T47D (cell line): ENCODE data around the gene SCFD2.

ENCODE experiments used
- DNase-seq, 2 experiments: peaks; one replicate each; pipeline versions ENCODE4 v3.0.0 to v3.0.0-alpha.2; 2011 to 2012; ENCODE audit warnings: low read depth in 1 of 2, low spot score in 1 of 2
- JUND ChIP-seq: IDR thresholded peaks from 2 replicates; pipeline ENCODE4 v1.6.1; 2012; ENCODE audit warnings: low read depth
- in situ Hi-C: cut with HindIII; loops from 2 replicates; pipeline ENCODE4 v1.10.0; 2016; ENCODE audit warnings: low sequenced_read_pairs, low pct_unique_long_range_greater_than_20kb

SCFD2 gene

DNA sequence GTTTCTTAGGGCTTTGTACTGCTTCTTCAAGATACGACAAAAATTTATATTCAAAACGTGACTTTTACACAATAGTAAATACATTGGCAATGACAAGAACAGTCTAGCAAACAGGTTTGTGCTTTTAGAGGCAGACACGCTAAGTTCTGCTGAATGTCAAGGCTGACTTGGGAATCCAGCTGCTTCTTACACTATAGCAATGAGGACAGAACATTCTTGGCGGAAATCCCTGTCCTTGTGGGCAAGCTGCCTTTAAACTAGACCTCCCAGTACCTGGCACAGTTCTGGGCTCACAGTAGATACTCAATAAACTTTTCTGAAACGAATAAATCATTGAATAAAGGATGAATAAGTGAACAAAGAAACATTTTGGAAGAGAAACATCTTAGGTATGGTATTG is 355.5 kb downstream of the SCFD2 start:
- TF ChIP-seq JUND, result no peak
- in situ Hi-C loops, result no loop called here
- peak in 1 of 2 experiments; percentile 4 for DNase-seq

DNA sequence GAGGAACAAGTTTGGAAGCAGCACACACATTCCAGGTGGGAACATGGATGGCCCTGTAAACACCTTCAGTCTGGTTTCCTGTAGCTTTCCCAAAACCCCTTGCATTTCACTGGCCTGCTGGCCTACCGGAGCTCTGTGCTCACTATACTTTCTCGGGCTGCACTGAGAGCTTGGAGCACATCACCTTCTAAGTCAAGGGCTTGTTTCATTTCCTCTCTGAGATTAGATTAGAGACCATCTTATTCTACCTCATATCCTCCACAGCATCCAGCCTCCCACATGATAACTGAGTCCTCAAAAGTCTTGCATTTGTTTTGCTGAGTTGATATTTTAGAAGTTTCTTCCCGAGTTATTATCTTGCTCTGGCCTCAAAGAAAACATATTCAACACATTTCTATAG is 356.0 kb downstream of the SCFD2 start:
- in situ Hi-C loops, result no loop called here
- DNase-seq, result no peak
- no peak for TF ChIP-seq JUND

- no peak for DNase-seq
- in situ Hi-C loops, result no loop called here
- no peak for TF ChIP-seq JUND
Measured at GRCh38 chr4:53007024-53007423, 358.8 kb downstream of the SCFD2 start.

- no peak for DNase-seq
- in situ Hi-C loops, result no loop called here
- no peak for TF ChIP-seq JUND
Measured at GRCh38 chr4:53005808-53006207, 360.1 kb downstream of the SCFD2 start.

GRCh38 chr4:53005149-53005546 is 360.7 kb downstream of the SCFD2 start:
- in situ Hi-C loops, result no loop called here
- no peak for DNase-seq

GRCh38 chr4:53004497-53005148 is 361.2 kb downstream of the SCFD2 start:
- no peak for TF ChIP-seq JUND
- no peak for DNase-seq
- in situ Hi-C loops, result no loop called here

More at GRCh38 chr4:53005149-53005546, 360.7 kb downstream of the SCFD2 start:
- TF ChIP-seq JUND, result no peak

DNA sequence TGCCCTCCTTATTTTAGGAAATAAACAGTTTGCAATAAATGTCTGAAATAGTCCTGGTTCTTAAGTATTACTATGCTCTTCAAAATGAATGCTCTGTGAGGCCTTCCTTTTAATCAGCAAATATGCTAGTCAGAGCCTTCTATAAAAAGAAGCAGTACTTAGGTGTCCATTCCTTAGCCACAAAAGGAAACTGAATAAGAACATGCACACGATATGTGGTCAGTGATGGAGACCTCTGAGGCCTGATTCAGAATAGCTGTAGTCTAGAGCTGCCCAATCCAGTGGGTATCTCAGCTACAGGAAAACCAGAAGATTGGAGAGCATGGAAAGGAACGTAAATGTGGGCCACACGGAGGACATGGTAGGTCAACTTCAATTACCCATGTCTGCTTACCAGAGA is 361.9 kb downstream of the SCFD2 start:
- DNase-seq, result no peak
- in situ Hi-C loops, result no loop called here
- TF ChIP-seq JUND, result no peak

- in situ Hi-C loops, result no loop called here
- no peak for TF ChIP-seq JUND
- DNase-seq, result no peak
Measured at GRCh38 chr4:53000560-53000959, 365.3 kb downstream of the SCFD2 start.

DNA sequence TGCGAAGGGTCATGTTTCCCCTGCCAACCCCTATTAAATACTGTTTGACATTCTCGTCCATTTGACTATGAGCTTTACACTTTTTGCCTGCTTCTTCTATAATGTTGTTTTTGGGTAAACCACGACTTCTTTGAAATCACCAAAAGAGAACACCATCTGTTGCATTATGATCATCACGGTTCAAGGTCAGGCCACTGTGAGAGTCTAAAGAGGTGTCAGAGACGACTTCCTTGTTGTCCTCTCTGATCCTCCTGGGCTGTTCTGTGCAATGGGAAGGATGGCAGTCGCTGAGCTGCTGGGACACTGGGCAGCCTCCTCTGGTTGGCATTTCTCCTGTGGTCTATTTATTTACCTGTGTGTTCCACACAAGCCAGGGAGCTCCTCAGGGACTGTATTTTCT is 366.2 kb downstream of the SCFD2 start:
- DNase-seq, result no peak
- in situ Hi-C loops, result no loop called here
- TF ChIP-seq JUND, result no peak

GRCh38 chr4:52998413-52998812 is 367.4 kb downstream of the SCFD2 start:
- in situ Hi-C loops, result no loop called here
- no peak for DNase-seq
- no peak for TF ChIP-seq JUND

GRCh38 chr4:52997132-52997416 is 368.8 kb downstream of the SCFD2 start:
- in situ Hi-C loops, result no loop called here
- no peak for TF ChIP-seq JUND
- DNase-seq, result no peak

DNA sequence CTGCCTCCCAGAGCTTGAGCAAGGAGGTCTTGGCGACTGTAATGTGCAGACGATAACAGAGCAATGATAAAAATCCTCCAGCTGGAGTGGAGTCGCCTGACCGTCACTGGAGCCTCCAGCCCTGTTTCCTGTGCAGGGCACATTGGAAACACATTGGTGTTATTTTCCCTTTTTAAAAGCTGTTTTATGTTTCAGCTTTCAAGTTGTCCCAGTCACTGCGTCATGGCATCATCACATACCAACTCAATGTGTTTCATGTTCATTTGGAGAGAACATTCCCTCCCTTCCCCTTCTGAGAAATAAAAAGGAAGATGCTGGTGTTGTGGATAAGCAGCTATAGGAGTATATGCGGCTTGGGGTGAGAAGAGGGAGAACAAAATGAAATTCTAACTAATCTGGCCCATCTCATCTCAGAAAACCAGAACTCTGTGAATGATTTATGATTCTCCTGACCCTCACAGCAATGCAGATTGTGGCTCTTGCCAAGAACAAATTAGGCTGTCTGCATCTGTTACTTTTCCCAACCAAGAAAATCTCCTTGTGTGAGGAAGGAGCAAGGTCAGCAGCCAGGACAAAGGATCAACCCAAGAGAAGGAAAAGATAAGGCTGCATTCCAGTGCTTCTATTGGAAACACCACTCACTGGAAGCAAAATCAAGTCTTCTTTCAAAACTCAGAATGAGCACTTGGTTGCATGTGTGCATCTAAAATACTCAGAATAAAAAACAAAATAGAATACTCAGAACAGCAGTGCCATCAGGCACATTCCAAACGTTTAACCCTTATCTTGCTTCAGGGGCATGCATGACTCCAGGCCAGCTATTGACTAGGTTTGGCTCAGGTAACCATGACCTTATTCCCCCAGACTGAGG is 369.4 kb downstream of the SCFD2 start:
- DNase-seq, result no peak
- no peak for TF ChIP-seq JUND
- in situ Hi-C loops, result no loop called here

DNA sequence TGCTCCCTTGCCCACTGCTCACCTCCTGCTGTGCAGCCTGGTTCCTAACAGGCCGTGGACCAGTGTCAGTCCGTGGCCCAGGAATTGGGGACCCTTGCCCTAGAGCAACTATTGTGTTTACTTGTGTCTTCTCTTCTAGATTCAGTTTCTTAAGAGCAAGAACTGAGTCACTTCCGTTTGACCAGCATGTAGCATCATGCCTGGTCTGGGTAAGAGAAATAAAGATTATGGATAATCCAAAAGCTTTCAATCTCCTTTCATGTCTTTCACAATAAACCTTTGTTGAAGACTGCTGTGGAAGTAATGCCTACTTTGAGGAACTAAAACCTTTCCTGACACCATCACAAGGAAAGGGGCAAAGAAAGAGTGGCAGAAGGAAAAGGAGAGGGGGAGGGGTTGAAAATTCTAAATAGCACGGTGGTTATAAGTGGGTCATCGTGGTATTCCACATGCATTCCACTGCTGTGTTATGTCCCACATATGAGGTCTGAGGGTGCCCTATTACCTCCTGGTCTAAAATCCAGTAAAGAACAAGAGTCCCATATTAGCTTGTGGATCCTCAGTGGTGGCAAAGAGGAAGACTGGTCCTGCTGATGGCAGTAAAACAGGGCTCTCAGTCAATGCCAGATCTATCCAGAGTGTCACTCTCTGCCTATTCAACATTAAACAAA is 370.4 kb downstream of the SCFD2 start:
- no peak for DNase-seq
- in situ Hi-C loops, result no loop called here
- TF ChIP-seq JUND, result no peak
